ENCODE results near the gene HSD11B1.
A peak's percentile ranks its signal among the peaks of the same experiment; 100 is the strongest.

Gene HSD11B1

DNA sequence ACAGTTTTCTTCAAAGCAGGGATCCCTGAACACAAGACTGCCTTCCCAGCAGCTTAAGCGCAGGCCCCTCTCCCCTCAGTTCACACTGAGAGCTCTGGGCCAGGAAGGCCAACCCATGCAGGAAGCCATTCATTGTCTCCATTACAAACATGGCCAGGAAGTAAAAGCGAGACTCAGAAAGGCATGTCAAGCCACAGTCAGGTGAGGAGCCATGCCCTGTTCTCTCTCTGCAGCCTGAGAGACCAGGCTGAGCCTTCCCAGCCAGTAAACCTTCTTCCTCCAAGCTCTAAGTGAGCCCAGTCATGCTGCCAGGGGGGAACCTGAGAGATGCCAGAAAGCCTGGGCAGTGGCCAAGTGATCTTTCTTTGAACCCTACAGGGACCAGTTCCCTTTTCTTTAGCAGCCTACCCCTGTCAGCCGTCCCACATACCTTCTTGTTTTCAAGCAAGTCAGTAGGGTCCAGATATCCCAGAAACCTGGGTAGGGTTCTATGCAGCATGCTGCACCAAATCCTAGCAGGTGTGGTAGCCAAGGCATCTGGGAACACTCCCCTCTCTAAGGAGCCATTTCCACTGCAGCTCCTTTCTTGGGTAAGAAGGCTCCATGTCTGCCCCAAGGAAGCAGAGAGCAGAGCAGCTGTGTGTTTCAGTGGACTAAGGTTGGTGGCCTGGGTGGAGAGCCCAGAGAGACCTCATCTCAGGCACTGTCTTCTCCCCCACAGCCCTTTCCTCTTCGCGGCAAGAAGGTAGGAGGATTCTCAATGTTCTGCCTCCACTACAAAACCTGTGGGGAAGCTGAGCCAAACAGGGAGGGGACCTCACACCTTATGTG, 52.2 kb downstream of the HSD11B1 start:
- DNase-seq (ENCODE audit: low read depth) = no peak

DNA sequence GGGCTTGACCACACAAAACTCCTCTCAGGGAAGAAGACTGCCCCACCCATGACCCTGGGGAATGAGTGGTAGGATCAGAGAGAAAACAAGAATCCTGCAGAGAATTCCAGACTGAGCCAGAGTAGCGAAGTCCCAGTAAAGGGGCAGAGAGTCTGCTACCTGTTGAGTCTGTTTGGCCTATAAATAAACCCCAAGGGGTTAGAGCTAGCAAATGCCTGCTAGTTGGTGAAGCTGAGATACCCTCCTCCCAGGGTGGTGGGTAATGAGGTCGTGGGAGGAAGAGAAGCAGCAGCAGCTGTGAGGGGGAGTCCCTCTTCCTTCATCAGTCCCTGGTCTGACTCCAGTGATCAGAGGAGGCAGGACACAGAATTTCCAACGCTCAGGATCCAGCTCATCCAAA, 53.8 kb downstream of the HSD11B1 start:
- DNase-seq (ENCODE audit: low read depth) = no peak

DNA sequence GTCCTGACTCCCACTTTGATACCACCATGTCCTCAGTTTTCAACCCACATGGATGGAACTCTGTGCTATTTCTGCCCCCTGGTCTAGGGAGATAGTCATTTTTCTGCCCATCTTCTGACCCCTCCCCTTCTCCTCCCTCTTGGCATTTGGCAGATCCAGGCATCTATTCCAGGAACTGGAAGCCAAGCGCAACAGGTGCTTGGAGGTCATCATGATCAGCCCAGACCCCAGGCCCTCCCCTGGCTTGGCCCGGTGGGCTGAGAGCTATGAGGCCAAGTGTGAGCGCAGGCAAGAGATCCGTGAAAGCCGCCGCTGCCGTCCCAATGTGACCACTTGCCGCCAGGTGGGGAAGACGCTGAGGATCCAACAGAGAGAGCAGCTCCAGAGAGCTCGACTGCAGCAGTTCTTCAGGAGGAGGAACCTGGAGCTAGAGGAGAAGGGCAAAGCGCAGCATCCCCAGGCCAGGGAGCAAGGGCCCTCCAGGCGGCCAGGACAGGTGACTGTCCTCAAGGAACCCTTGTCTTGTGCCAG, 55.2 kb downstream of the HSD11B1 start:
- DNase-seq (ENCODE audit: low read depth) = no peak

DNA sequence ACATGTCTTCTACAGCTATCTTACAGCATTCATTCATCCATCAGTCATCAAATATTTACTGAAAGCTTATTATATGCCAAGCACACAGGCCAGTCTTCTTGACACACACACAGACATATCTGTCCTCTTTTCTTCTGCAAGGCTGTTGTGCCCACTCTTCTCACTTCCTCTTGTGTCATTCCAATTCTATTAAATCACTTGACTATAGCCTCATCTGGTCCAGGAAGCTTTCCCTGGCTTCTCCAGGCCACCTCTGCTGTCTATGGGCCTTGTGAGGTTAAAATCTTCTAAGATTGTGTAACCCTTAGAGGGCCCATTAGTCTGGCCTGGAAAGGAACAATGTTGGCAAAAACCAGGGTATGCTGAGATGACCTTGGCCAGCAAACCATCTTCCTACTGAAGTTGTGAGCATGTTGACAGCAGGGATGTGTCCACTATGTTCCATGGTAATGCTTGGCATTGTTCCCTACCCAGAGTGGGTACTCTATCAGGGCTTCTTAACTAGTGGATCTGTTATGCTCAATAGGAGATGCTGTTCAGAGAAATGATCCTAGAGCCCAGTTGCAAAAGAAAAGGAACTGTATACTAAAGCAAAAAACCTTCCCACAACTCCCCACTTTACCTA, 56.5 kb downstream of the HSD11B1 start:
- DNase-seq (ENCODE audit: low read depth) = no peak

DNA sequence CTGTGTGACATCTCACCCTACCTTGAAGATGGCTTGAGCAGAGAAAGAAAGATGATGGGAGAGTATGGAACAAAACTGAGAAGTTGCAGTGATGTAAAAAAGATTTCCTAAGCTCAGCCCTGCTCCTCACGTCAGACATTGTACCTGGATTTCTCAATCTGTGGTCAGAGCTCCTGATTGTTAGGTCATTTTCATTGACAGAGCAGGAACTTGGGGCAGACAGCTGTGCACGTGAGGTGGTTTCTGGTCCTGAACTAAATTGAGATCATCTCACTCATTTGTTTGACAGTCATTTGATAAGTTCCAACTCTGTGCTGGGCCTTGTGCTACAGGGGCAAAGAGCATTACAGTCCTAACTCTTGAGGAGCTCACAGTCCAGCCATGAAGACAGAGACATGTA, 61.4 kb downstream of the HSD11B1 start:
- DNase-seq (ENCODE audit: low read depth) = no peak

DNA sequence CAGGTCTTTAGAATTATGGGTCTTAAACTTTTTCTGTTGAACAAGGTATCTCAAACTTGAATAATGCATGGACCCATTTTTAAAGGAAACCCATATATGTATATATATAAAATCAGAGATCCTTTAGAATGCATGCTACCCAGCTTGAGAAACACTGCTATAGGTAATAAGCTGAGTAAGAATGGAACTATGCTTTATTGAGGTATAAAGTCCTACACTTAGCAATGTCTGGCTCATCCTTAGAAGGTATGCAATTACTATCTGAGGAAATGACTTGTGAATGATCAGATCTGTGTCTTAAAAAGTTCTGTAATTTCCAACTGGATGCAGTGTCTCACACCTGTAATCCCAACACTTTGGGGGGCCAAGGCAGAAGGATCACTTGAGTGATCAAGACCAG, 62.5 kb downstream of the HSD11B1 start:
- DNase-seq (ENCODE audit: low read depth) = no peak

DNA sequence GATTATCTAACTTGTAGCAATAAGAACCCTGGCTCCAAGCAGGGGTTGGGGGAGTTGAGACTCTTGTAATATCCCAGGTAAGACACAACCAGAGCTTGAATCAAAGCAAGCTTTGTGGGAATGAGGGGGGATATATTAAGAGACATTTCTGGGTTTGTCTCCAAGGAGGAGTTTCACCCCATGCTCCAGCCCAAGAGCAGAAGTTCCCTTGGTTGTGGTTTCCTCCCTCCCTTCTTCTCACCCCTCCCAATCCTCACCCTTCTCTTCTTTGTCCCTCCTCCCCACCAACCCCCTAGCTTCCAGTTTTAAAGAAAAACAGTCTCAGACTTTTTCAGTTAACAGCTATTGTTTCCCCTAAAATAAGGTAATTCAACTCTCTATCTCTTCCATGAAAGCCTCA, 63.1 kb downstream of the HSD11B1 start:
- DNase-seq (ENCODE audit: low read depth) = no peak

DNA sequence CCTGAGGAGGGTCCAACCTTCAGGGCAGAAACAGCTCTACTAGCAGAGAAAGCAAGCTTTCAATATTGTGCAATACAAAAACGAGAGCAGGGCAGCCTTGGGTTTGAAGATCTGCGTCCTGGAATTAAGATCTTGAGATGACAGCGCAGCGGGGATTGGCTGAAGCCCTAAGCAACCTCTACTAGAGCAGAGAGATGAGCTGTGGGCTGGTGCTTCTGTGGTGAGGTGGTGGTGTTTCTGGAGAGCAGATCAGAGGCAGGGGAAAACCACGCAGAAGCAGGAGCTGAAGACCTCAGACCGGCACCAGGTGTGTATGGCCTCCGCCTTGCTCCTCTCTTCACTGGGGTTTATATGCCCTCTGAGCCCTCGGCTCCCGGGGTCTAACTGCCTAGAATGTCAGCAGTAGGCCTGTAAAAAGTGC, 63.7 kb downstream of the HSD11B1 start:
- no peak for DNase-seq (ENCODE audit: low read depth)

DNA sequence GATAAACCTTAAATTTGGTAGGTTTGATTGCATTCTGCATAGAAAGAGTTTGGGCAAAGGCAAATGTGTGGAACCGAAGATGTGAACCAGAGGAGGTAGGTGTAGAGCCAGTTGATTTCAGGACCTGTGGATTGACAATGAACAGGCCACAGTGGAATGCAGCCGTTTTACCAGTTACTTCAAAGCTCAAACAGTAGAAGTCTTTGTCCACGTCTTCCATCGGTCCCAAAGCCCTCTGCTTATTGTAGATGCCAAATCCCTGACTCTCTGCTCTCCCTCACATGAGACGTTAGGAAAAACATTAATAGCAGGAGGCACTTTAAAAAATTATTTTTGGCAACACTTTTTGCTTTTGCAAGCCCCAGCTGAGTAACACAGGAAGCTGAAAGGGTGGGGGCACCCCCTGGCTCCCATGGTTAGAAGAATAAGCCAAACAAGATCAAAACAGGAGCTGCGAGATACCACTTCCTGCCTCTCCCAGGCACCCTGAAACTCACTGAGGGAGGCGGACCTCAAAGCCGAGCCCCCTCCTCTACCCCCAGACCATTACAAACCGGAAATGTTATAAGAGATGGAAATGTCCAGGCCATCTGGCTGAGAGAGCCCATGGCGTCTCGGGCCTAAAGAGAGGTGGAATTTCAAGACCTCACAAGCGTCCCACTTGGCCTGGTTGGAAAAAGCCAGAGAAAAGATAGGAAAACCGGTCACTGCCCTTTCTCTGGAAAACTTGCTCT, 64.7 kb downstream of the HSD11B1 start:
- DNase-seq (ENCODE audit: low read depth) = peak; percentile 36

DNA sequence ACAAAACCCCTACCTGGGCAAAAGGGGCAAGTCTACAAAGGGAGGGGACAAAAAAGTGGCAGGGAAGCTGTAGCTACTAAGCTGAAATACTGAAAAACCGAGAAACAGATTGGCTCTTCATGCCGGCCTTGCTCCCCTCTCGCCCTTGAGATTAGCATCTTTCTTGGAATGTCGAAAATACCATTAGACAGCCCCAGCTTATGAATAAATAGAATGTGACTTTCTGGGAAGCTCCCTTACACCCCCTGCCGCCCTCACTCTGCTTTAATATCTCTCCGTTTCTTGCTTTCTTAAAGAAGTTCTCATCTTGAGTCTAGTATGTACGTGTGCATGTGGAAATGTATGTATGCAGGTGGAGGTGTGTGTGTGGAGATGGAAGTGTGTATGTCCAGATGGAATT, 65.3 kb downstream of the HSD11B1 start:
- no peak for DNase-seq (ENCODE audit: low read depth)

DNA sequence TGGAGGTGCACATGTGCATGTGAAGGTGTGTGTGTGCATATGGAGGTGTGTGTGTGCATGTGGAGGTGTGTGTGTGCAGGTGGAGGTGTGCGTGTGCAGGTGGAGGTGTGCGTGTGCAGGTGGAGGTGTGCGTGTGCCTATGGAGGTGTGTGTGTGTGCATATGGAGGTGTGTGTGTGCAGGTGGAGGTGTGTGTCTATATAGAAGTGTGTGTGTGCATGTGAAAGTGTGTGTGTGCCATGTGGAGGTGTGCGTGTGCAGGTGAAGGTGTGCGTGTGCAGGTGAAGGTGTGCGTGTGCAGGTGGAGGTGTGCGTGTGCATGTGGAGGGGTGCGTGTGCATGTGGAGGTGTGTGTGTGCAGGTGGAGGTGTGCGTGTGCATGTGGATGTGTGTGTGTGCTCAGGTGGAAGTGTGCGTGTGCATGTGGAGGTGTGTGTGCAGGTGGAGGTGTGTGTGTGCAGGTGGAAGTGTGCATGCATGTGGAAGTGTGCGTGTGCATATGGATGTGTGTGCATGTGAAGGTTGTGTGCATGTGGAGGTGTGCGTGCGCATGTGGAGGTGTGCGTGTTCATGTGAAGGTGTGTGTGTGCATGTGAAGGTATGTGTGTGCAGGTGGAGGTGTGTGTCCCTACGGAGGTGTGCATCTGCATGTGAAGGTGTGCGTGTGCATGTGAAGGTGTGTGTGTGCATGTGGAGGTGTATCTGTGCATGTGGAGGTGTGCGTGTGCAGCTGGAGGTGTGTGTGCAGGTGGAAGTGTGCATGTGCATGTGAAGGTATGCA, 66.2 kb downstream of the HSD11B1 start:
- DNase-seq (ENCODE audit: low read depth) = no peak

DNA sequence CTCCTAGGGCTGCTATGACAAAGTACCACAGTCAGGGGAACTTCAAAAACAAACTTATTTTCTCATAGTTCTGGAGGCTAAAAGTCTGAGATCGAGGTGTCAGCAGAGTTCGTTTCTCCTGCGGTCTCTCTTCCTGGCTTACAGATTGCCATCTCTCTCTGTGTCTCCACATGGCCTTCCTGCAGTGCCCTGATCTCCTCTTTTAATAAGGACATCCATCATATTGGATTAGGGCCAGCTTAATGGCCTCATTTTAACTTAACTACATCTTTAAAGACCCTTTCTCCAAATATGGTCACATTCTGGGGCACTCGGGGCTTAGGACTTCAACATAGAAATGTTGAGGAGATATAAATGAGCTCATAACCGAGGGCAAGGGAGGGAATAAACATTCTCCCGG, 67.5 kb downstream of the HSD11B1 start:
- DNase-seq (ENCODE audit: low read depth) = no peak

DNA sequence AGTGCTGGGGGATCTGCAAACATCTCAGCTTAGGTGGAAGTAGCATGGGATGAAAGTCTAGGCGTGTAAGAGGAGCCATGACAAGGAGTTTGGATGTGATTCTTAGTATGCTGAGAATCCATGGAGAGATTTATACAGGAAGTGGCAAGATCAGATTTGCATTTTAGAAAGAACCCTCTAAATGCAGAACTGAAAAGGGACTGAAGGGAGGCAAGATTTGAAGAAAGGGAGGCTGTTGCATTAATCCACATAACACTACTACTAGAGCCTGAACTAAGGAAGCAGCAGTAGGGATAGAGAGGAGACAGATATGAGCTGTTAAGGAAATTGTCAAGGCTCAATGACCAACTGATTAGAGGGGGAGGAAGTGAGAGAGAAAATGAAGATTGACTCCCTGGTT, 69.9 kb downstream of the HSD11B1 start:
- no peak for DNase-seq (ENCODE audit: low read depth)

DNA sequence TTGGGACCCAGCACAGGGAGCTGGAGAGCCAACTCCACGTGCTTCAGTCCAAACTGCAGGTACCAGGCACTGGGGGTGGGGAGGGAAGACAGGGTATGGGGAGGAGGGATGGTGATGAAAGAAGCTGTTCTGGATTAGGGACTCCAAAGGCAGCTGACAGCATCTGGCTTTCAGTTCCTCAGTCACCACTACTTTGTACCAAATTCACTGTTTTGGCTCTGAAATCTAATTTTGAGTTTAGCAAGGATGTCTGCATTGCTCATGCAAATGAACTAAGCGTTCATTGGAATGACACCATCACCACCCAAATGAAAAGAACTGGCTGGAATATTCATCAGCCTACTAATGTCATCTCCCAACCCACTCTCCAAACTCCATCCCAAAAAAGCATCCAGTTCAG, 71.0 kb downstream of the HSD11B1 start:
- no peak for DNase-seq (ENCODE audit: low read depth)

DNA sequence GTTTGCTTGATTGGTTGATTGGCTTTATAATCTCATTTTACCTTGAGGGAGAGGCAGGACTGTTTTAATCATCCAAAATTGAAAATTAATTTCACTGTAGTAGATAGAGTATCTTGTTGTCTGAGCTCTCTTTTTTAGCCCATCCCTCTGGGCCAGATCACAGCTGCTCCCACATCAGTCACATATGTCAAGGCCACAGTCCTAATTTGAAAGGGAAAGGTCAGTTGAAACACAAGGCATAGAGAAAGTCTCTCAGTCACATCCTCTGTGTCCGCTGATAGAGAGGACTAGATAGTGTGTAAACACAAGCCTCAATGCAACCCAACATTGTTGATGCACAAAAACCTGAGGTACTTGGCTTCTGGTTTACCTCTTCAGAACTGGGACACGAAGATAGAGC, 72.9 kb downstream of the HSD11B1 start:
- DNase-seq (ENCODE audit: low read depth) = no peak

DNA sequence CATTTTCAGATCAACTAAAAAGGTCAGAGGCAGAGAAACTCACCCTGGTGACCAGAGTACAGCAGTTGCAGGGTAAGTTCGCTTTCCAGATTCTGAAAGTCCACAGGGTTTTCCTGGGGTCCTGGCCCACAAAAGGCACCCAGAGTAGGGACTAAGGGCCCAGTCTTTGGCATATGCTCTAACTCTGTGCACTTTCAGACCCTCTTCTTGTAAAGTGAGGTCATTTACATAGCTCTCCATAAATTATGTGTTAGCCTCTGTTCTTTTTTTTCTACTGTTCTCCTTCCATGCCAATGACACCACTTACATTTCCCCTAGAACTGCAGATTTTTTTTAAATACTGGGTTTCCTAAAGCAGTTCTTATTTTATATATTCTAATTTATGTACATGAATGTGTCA, 73.5 kb downstream of the HSD11B1 start:
- no peak for DNase-seq (ENCODE audit: low read depth)

DNA sequence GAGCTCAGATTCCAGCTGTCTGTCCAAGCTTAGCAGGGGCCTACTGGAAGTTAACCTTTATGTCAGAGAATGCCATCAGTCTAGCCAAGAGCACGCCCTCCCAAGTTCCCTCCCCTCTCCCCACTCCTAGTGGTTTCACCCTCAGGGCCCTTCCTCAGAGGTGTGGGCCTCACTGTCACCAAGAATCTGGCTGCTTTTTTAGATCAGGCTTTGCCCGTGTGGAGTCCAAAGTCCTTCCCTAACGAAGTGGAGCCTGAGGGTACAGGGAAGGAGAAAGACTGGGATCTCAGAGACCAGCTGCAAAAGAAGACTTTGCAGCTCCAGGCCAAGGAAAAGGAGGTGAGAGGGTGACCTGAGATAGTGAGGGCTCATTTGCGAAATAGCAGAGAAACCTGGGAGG, 75.6 kb downstream of the HSD11B1 start:
- DNase-seq (ENCODE audit: low read depth) = no peak

DNA sequence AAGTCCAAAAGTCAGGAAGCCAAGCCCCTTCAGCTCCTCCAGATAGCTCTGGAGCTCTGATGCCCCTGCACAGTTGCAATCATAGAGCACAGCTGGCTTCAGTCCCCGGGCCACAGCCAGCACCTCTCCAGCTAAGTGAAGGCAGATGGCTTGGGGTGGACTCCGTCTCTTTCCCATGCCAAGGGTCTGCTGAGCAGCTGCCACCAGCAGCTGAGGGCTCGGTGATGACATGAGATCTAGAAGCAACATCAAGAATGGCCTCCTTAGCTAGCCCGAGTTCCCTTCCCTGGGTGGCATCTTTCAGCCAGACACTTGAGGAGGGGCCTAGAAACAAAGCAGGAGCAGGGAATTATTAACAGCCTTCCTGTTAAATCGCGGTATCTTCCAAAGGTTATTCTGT, 78.7 kb downstream of the HSD11B1 start:
- no peak for DNase-seq (ENCODE audit: low read depth)
